Suppressor macrophage treated with lipopolysaccharide for 4 hours (primary cell): ENCODE measurements around the gene AIRE.

Experiments
- DNase-seq: peaks from one replicate; pipeline ENCODE4 v3.0.0-alpha.2; 2020

The AIRE gene

DNA sequence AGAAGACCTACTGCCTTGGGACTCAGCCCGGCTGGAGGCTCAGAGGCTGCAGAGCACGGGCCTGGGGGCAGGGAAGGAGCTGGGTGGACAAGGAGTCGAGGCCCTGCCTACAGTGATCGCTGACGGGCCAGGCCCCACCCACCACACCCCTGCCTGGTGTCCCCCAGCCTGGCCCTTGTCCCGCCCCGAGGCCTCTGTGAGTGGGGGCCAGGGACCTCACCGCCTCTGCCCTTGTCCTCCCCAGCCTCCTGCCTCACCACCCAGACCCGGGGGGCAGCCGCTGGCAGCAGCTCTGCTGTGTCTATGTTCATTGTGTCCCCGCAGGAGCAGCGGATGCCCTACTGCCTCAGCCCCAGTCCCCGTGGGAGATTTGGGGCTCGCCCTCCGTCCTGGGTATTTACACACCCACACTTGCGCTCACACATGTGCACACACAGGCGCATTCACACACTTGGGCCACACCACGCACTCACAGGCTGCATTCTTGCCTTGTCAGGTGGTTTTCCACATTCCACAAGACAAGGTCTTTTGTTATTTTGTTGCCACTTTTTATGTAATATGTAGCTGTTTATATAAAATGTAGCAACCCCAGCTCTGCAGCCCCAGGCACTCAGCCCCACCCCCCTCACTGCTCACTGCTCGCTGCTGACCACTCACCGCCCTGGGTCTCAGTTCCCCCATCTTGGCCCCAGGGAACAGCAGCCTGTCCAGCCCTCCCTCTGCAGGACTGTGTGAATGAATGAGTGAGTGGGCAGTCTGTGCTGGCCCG, 21.4 kb downstream of the AIRE start:
- DNase-seq: no peak

DNA sequence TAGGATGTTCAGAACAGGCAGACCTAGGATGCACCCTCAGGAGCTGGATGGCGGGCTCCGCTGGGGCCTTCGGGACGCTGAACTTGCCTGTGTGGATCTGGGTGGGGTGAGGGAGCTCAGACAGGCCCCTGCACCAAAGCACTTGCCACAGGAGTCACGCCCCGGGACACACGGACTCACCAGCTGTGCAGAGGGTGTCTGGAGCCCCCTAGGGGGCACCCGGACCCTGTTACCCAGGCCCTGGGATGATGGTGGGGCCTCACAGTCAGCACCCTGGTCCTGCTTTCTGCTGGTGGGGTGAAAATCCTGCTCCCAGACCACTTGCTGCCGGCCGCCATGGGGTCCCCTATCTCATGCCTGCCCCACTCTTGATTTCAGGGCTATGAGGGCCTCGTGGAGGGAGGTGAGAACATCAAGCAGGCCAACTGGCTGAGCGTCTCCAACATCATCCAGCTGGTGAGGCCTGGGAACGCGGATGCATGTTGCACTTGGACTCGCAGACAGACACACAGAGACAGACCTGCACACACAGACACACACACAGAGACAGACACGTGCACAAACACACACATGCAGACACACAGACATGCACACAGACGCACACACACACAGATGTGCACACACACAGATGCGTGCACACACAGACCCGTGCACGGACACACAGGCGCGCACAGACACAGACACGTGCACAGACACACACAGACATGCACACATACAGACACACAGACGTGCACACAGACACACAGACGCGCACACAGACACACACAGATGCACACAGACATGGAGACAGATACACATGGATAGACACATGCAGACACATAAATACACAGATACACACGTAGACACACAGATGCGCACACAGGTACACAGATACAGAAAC, 25.2 kb downstream of the AIRE start:
- no peak for DNase-seq

DNA sequence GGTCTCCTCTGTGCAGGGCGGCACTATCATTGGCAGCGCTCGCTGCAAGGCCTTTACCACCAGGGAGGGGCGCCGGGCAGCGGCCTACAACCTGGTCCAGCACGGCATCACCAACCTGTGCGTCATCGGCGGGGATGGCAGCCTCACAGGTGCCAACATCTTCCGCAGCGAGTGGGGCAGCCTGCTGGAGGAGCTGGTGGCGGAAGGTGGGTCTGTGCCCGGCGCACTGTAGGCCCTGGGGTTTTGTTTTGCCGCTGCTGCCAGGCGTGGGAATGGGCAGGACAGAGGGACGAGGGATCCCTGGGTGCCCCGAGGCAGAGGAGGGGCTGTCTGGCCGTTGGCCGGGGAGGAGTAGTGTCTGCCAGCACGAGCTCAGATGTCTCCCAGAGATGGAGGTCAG, 26.4 kb downstream of the AIRE start:
- no peak for DNase-seq

DNA sequence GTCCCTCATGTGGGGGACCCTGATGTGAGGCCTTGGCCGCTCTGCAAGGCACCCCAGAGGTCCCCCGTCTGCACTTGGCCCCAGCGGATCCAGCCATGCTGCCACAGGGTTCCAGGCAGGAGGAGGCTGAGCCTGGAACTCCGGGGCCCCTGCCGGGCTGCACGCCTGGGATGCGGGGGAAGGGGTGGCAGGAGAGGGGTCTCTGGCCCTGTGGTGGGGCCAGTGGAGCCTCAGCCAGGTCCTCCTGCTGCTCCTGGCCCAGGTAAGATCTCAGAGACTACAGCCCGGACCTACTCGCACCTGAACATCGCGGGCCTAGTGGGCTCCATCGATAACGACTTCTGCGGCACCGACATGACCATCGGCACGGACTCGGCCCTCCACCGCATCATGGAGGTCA, 27.0 kb downstream of the AIRE start:
- DNase-seq: no peak

DNA sequence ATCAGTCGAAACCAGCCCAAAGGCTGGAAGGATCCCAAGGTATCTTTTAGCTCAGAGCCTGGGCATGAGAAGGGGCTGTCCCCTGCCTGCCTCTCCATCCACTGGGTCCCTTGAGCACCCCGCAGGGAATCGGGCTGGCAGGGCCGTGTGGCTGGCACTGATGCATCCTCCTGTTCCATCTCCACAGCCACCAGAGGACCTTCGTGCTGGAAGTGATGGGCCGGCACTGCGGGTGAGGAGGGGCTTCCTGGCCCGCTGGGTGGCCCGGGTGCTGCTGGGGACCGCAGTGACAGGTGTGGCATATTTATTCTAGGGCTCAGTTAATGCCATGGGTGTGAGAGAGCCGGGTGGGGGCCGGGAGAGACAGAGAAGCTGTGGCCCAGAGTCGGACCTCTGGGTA, 27.8 kb downstream of the AIRE start:
- no peak for DNase-seq

DNA sequence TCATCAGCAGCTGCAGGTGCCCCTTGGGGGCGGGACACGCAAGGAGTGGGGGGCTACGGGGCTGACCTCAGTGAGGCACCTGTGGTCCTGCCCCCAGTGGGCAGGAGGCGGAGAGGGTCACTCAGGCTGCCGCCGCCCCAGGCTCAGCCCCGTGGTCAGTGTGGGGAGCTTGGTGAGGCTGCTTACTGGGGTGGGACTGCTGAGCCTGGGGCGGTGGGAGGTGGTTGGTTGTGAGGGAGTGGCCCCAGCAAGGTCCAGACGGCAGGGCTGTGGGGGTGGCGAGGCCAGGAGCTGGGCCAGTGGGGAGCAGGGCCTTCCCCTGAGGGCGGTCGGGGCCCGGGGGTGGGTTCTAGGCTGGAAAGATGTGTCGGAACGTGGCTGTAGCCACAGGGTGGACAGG, 28.5 kb downstream of the AIRE start:
- DNase-seq: no peak

DNA sequence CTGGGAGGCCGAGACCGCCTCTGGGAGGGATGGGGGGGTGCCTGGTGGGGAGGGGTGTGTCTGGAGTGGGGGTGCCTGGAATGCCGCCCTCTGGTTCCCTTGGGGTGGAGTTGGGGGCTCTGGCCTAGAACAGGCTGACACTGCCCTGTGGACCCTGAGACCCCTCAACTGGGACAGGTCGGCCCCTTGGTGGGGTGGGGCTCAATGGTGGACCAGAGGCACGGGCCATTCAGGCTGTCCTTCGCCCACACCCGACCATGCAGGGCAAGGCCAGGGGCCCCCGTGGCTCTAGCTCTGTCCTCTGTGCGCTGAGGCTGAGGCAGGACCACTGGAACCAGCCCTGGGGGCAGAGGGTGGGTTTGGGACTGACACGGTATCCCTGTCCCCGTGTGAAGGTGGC, 28.9 kb downstream of the AIRE start:
- no peak for DNase-seq

DNA sequence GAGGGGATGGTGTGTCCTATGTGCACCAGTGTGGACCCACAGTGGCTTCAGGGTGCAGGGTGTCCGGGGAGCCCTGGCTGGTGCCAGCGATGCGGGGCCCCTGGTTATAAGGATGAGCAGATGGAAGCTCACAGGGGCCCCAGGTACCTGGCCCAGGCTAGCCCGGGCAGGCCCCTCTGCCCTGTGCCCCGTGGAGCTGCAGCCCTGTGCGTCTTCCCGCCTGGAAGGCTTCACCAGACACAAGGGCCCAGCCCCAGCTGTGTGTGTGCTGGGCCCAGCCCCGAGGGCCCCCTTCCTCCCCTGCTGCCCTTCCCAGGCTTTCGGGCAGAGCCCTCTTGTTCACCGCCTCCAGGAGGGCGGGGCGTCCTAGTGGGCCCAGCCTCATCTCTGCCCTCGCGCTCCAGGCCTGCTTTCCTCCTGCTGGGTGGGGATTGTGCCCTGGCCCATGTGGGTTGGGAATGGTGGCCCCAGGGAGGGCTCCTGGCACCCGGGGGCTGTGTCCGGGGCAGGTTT, 30.1 kb downstream of the AIRE start:
- no peak for DNase-seq

DNA sequence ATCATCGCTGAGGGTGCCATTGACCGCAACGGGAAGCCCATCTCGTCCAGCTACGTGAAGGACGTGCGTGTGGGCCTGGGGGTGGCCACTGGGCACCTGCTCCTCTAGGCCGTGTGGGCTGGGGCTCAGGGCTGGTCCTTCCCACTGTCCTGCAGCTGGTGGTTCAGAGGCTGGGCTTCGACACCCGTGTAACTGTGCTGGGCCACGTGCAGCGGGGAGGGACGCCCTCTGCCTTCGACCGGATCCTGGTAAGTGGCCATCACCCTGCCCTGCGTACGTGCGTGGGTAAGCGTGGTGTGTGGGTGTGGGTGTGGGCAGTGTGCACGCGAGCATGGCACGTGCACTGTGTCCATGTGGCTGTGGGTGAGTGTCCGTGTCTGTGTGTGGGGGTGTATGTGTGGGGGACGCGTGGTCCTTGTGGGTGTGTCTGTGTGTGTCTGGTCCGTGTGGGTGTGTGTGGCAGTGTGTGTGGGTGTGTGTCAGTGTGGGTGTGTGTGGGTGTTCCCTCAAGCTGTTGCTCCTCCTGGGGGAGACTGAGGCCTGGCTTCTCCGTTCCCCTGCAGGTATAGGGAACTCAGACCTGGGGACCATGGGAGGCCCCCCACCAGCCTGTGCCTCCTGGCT, 30.7 kb downstream of the AIRE start:
- no peak for DNase-seq

DNA sequence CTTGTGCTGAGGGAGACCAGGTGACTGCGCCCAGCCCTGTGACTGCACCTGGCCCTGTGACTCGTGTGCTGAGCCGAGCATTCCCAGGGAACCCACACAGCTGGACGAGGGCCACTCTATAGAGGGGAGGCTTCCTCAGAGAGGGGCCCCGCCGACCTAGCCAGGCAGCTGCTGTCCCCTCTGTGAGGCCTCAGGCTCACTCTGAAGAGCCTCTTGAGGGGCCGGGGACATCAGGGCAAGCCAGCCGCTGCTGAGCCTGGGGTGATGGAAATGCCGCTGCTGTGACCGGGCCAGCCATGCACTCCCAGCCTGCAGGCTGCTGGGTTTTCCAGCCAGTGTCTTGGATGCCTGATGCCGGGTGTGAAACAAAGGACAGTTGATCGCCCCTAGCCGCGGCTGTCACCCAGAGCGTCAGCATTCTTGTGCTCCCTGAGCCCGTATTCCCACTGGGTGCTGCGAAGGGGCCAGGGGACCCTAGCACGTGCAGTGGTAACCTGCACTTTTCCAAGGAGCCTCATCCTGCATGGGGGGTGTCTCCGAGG, 31.6 kb downstream of the AIRE start:
- DNase-seq: no peak

DNA sequence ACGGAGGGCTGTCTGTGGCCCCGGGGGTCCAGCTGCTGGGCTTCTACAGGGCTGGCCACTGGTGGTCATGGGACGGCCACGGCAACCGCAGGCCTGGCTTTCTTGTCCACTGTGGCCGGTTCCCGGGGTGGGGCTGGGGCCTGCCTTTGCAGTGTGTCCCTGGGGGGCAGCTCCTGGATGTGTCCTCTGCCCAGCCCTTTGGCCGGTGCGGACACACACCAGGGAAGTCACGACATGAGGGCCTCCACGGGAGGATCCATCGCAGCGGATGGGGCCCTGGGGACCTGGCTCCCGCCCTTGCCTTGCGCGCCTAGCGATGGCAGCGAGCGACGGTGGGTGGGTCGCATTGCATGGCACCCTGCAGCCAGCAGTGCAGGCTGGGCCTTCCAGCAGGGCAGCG, 32.2 kb downstream of the AIRE start:
- no peak for DNase-seq

DNA sequence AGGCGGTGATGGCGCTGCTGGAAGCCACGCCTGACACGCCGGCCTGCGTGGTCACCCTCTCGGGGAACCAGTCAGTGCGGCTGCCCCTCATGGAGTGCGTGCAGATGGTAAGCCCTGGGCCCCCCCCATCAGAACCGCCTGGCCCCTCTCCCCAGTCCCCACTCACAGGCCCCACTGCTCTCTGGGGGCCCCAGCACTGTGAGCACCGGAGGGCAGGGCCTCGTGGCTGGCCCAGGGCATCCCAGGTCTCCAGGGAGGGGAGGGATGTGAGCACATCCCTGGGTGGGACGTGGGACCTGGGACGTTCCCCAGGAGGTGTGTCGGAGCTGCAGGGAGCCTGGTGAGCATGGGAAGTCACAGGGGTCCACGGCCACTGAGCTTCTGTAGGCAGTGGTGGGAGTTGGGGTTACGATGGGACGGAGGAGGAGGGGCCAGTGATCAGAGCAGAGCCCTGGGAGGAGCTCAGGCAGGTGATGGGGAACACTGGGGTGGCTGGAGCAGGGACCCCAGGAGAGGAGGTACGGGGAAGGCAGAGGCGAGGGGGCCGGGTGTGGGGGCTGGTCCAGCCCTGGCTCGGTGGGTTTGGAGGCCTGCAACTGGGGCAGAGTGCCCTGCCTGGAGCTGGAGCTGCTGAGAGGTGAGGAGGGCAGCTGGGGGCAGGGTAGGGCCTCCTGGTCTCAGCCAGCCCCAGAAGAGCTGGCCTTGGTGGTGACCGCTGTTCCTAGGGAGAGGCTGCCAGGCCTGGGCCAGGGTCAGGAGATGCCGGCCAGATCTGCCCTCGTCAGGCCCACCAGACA, 33.0 kb downstream of the AIRE start:
- DNase-seq: no peak

DNA sequence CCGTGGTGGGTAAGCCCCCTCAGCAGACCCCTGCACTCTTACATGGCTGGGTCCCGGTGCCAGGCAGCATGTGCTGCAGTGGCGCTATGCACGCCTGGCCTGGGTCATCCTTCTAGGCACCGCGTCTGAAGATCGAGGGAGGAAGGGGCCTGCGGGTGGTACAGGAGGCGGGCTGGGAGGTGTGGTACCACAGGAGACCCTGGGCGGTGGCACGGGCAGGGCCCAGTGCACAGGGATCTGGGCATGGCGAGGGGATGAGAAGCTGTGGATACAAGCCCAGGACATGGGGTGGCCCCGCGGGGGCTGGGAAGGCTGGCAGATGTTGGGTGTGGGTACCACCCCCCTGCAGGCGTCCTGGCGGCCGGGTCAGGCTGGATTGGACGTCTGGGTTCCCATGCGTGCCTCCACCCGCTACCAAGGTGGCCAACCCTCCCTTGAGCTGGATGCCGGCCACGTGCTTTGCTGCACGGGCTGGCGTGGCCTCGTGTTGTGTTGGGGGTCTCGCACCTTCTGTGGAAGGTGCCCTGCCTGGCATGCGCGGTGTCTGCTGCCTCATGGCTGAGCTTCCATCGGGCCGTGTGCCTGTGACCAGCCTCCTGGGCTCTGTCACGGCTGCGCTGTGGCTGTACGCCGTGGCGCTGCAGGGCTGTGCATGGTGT, 33.9 kb downstream of the AIRE start:
- DNase-seq: no peak

DNA sequence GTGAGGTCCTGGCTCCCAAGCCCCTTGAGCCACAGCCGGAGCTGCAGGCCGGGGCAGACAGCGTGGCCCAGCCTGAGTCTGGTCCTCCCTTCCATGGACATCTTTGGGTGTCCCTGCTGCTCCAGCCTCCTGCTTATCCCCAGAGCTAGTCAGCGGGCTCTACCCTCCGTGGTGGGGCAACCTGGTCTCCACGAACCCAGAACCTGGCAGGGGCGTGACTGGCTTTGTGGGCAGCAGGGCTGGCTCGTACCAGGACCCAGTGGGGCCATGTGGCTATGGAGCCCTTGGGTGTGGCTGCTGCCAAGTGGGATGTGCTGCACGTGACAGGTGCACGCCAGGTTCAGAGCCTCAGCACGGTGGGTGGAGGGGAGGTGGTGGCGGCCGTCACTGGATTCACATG, 35.2 kb downstream of the AIRE start:
- no peak for DNase-seq

DNA sequence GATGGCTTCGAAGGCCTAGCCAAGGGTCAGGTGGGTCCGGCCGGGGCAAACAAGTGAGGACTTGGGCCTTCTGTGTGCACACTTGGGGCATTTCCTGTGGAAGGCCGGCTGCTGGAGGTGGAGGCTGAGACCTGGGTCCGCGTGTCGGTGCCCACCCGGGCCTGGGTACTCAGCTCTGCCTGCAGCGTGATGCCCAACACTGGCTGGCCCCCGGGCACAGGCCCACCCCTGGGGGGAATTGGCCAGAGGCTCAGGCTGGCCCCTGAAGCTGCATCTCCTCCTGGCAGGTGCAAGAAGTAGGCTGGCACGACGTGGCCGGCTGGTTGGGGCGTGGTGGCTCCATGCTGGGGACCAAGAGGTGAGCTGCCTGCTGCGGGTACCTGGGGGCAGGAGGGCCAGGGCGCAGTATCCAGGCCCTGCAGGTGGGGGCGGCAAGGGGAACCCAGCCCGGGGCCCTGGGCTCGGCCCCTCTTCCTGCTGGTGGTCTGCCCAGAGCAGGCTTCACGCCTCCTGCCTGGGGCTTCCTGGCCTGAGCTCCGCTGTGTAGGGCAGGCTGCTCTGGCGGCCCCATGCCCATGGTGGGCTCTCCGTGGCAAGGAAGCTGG, 36.3 kb downstream of the AIRE start:
- DNase-seq: no peak

DNA sequence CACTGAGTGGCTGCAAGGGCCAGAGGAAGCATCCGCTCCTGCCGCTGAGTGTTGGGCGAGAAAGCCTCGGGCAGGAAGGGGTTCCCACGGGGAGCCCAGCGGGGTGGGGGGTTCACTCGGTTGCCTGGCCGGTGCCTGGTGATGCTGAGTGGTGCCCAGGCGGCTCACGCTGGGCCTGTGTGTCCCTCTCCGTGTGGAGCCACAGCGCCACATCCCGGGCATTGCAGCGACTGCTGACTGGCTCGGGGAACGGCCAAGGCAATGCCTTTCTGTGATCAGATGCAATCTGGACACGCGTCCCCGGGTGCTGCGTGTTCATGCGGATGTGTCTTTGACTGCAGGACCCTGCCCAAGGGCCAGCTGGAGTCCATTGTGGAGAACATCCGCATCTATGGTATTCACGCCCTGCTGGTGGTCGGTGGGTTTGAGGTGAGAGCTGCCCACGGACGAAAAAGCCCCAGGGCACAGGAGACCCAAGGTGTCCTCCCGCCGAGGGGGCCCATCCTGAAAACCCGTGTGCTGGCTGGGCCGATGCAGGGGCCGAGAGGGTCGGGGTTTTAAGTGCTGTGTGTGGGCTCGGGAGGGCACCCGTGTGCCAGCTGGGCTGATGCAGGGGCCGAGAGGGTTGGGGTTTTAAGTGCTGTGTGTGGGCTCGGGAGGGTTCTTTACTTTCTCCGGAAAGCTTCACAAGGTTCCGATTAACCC, 37.1 kb downstream of the AIRE start:
- no peak for DNase-seq

DNA sequence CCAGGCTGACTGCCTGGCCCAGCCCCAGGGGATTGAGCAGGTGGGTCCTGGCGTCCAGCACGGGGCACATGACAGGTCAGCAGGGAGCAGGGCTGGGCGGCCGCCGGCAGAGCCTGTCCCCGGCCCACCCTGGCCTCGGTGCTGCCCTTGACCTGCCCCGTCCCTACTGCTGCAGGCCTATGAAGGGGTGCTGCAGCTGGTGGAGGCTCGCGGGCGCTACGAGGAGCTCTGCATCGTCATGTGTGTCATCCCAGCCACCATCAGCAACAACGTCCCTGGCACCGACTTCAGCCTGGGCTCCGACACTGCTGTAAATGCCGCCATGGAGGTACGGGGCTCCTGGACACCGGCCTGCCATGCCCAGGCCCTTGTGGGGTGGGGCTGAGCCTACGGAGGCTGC, 37.9 kb downstream of the AIRE start:
- no peak for DNase-seq

DNA sequence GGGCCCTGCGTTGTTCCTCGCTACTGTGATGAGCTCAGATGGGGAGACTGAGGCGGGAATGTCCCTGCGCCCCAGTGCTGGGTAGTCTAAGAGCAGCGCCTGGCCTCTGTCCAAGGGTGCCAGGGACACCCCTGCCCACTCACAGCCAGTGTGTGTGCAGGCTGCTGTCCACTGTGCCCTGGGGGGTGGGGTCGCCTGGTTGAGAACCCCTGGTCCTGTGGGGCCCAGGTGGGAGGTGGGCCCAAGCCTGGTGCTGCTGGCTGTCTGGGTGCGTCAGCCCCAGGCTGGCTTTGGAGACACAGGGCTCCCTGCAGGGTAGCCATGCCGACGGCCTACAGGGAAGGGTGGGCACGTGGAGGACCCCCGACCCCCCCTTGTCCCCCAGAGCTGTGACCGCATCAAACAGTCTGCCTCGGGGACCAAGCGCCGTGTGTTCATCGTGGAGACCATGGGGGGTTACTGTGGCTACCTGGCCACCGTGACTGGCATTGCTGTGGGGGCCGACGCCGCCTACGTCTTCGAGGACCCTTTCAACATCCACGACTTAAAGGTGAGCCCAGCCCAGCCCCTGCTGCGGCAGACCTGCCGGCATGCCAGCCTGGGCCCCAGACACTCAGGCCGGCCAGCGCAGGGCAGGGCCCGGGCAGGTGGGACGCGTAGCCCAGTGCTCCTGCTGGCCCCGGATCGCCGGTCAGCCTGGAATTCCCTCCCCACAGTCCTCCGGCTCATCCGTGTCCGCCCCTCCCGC, 38.6 kb downstream of the AIRE start:
- DNase-seq: no peak

DNA sequence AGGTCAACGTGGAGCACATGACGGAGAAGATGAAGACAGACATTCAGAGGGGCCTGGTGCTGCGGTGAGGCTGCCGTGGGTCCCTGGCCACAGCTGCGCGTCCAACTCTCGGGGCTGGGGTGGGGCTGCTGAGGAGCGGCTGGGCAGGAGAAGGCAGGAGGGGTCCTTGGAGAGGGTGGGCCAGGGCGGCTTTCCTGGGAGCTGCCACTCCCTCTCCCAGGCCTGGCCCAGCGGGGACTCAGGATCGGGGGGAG, 39.1 kb downstream of the AIRE start:
- DNase-seq: no peak
